ENCODE data around the gene DISP2.

DISP2 gene, protein sequence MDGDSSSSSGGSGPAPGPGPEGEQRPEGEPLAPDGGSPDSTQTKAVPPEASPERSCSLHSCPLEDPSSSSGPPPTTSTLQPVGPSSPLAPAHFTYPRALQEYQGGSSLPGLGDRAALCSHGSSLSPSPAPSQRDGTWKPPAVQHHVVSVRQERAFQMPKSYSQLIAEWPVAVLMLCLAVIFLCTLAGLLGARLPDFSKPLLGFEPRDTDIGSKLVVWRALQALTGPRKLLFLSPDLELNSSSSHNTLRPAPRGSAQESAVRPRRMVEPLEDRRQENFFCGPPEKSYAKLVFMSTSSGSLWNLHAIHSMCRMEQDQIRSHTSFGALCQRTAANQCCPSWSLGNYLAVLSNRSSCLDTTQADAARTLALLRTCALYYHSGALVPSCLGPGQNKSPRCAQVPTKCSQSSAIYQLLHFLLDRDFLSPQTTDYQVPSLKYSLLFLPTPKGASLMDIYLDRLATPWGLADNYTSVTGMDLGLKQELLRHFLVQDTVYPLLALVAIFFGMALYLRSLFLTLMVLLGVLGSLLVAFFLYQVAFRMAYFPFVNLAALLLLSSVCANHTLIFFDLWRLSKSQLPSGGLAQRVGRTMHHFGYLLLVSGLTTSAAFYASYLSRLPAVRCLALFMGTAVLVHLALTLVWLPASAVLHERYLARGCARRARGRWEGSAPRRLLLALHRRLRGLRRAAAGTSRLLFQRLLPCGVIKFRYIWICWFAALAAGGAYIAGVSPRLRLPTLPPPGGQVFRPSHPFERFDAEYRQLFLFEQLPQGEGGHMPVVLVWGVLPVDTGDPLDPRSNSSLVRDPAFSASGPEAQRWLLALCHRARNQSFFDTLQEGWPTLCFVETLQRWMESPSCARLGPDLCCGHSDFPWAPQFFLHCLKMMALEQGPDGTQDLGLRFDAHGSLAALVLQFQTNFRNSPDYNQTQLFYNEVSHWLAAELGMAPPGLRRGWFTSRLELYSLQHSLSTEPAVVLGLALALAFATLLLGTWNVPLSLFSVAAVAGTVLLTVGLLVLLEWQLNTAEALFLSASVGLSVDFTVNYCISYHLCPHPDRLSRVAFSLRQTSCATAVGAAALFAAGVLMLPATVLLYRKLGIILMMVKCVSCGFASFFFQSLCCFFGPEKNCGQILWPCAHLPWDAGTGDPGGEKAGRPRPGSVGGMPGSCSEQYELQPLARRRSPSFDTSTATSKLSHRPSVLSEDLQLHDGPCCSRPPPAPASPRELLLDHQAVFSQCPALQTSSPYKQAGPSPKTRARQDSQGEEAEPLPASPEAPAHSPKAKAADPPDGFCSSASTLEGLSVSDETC (N-terminal part only)

DNA sequence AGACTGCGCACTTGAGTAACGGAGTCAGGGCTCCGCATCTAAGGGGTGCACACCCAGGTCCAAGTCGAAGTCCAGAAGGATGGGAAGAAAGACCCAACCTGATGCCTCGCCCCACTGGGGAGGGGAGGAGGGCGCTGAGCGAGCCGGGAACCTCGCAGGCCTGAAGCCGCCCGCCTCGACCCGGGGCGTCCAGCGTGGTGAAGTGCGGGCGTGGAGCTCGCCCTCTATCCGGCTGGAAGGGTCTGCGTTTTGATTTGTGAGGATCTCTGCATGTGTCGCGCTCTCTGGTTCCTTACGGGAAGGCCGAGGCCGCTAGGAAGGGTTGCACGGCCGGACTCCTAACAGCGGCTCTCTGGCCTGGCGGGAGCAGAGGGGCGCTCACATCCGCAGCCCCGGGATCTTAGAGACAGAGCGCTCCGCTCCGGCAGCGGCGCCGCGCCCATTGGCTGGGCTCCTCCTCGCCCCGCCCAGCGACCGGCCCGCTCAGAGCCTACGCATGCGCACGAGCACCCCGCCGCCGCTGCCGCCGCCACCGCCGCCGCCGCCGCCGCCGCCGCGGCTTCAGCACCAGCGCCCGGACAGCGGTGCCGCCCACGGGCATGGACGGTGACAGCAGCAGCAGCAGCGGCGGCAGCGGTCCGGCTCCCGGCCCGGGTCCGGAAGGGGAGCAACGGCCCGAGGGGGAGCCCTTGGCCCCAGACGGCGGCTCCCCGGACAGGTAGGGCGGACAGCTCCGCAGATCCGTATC lies at the start of gene DISP2:
Gene DISP2, plus strand, starts transcription at position 497 of the 748 bp plus-strand sequence. Its CDS starts 103 bp downstream, at position 600.
- DNase-seq (ENCODE audit: low read depth in 2 of 2), result peak; percentile 79 to 81

DNA sequence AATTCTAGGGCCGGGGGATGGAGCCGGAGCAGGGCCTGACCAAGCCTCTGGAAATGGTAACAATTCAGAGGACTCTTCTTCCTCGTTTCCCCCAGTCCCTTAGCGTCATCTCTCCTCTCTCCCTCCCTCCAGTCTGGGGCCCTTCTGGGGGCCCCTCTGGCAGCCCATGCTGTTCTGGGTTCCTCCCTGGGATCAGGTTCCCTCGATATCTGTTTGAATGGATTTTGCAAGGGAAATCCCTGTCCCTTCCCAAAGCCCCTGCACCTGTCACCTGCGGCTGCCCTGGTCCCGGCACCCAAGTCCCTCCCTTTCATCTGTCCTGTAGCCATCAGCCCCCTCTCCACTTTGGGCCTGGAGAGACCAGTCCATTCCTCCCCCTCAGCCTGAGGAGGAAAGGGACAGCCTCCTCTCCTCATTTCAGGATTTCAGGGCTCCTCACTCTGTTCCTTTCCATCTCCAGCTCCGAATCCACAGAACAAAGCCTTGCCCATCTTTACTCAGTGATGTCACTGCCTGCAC lies 48.6 kb upstream of the DISP2 start:
- no peak for DNase-seq (ENCODE audit: low read depth in 2 of 2)

DNA sequence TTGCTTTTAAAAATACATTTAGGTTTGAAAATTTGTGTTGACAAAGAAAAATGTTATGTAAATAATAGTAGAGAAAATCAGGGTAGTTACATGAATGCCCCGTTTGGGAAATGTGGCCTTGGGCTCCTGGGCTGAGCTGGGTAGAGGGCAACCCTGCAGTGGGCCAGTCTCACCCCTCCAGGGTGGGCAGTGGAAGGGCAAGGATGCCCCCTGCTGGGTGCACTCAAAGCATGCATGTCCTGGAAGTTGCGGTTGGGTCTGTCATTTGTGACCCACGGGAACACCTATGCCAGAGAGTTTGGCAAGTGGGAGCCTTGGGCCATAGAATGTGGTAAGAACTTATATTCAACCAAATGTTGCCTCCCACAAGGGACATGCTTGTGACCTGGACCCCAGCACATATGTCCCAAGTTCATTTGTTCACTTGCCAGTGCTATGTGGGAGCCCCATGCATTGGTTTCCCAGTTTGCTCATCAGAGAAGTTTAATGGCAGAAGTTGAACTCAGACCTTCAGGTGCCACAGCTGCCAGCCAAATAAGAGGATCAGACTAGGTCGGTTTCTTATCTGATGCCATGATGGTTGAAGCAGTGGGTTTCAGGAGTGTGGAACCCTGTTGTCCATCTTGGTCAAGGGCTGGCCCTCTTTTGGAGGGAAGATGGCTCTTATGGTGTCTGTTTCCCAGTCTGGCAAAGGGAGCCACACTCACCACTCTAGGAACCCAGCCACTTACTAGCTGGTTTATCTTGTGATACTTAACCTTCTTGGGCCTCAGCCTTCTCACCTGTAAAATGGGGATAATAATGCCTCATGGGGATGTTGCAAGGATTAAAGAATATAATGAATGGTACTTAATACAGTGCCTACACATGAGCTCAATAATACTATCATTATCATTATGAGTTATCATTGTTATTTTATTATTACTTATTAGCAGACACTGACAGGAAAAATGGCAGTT lies 47.7 kb upstream of the DISP2 start:
- DNase-seq (ENCODE audit: low read depth in 2 of 2), result peak in 1 of 2 donors; percentile 50

DNA sequence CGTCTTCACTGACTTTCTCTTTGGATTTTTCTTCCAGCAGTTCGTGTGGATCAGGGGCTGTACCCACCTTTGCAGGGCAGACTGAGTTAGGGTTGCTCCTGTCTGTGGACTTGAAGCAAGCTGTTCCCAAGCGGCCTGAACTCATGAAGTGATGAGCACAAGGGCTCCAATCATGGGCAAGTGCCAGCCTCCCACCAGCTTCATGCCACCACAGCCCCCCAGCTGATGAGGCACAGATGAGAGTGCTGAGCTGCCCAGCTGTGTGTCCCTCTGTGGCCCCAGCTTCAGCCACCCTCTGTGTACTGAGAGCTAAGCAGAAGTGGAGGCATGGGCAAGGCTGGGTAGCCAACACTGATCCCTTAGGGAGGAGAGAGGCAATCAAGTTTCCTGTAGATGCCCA lies 47.0 kb upstream of the DISP2 start:
- DNase-seq (ENCODE audit: low read depth in 2 of 2), result no peak

DNA sequence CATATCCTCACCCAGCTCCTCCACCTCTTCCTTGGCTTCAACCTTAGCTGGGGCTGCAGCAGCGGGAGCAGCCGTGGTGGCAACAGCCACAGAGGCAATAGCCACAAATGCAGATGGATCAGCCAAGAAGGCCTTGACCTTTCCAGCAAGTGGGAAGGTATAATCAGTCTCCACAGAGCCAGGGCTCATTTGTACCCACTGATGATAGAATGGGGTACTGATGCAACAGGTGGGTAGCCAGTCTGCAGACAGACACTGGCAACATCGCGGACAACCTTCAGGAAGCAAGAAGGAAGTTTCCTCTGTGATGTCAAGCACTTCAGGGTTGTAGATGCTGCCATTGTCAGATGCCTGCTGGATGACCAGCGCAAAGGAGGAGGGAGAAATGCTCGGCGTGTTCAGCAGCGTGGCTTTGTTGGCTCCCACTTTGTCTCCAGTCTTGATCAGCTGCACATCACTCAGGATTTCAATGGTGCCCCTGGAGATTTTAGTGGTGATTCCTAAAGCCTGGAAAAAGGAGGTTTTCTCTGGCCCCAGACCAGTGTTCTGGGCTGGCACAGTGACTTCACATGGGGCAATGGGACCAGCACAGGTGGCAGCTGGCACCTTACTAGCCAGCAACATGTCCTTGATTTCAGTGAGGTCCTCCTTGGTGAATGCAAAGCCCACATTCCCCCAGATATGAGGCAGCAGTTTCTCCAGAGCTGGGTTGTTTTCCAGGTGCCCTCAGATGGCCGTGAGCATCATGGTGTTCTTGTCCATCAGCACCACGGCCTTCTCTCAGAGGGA lies 45.5 kb upstream of the DISP2 start:
- no peak for DNase-seq (ENCODE audit: low read depth in 2 of 2)

DNA sequence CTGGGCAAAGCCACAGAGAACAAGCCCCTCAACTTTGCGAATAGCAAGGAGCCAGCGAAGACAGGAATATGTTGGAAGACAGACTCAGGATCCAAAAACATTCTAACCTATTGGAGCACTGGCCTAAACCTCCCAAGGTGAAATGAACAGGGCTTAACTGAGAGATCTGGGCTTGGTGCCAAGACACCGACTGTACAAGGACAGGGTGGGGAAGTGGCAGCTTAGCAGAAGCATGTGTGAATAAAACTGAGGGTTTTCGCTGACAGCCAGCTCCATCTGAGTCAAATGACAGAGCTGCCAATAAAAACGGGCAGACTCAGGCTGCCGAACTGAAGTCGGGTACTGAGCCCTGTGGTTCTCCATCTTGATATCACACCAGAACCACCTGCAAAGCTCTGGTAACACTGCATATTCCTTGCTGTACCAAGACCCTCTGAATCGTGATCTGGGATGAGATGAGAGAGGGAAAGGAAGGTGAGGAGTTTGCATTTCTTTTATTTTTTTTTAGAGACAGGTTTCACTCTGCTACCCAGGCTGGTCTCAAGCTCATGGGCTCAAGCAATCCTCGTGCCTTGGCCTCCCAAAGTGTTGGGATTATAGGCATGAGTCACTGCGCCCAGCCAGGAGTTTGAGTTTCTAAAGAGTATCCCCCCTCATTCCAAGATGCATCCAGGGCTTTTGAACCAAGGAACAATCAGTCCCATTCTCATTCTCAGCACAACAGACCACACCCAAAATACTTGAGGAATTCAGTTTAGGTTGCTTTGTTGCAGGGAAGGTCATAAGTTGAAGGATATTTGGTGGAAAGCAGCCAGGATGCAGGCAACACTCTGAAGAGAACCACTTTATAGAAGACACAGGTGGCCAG lies 44.3 kb upstream of the DISP2 start:
- DNase-seq (ENCODE audit: low read depth in 2 of 2), result no peak

DNA sequence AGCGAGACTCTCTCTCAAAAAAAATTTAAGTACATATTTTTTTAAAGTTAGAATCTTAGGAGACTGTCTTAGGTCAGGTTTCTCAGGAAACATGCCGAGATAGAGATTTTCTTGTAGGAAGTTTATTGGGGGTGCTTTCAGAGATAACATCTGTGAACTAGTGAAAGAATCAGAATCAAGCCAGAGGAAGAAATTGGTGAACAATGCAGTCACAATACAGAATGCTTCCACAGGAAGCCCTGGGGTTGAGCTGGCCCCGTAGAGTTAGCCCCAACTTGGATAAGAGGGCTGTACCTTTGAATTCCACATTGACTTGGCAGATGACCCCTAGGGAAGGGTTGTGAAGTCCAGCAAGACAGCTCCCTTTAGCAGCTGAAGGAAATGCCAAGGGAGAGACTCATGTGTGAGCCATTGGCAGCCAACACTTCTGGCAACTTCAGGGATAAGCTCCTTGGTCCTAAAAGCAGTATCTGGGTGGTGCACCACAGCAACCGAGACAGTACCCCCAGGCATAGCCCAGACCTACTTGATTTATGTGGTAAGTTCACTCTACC lies 43.2 kb upstream of the DISP2 start:
- DNase-seq (ENCODE audit: low read depth in 2 of 2), result no peak

DNA sequence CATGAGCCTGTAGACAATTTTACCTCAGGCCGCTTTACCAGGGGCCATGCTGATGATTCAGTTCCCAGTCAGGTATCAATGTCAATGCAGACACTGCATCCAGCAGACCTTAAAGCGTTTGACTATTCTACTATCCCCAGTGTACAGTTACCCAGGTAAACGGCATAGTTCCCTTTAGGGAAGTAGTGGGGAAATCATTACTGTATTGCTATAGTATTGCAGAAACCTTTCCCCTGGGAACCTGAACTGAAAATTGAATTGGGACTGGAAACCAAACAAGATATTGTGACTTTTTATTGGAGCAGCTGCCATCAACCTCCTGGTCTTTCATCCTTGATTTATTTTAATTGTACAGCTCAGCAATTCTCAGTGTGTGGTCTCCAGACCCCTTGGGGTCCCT lies 41.1 kb upstream of the DISP2 start:
- no peak for DNase-seq (ENCODE audit: low read depth in 2 of 2)

DNA sequence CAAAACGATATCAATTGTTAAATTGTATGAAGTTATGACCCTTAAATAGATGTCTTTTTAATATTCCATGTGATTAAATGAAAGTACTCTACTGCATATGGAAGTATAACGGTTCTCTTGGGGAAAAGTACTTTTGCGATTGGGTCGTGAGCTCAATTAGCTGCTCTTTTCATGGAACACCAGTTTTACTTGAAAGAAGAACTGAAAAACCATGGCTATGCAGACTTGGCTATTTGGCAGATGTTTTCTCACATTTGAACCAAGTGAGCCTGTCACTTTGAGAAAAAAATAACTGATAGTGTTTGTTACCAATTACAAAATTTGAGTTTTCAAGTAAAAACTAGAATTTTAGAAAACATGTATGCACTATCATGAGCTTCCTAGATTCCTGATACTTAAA lies 40.4 kb upstream of the DISP2 start:
- DNase-seq (ENCODE audit: low read depth in 2 of 2), result no peak

DNA sequence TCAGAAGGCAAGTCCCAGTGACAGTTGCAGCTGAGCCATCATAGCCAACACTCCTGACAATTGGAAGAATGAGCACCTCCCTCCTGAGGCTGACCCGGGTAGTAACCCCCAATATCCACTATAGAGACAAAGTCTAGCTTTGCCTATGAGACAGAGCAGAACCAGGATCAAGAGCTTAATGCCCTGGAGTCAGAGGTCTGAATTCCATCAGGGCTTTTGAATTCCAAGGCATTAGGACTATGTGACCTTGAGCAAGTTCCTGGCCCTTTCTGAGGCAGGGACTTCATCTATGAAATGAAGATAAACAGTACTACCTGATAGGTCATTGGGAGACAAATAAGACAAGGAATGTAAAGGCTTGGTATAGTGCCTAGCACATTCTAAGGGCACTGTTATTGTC lies 37.6 kb upstream of the DISP2 start:
- no peak for DNase-seq (ENCODE audit: low read depth in 2 of 2)

DNA sequence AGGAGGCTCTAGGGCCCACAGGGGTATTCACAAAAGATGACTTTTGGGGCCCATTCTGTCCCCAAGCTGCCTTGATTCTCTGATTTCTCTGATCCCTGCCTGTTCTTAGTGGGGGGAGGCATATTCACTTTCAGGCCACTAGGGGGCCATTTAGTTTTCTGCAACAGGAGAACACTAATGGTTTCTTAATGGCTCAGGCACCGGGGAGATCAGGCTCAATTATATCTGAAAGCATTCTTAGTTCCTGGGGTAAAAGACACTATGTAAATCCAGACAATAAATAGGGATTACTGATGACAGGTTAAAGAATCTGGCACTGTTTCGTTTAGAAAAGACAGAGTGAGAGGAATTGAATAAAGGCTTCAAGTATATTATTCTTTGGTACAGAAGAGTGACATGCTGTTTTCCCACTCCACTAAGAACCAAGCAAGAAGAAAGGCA lies 37.1 kb upstream of the DISP2 start:
- peak in 1 of 2 donors; percentile 47 for DNase-seq (ENCODE audit: low read depth in 2 of 2)

DNA sequence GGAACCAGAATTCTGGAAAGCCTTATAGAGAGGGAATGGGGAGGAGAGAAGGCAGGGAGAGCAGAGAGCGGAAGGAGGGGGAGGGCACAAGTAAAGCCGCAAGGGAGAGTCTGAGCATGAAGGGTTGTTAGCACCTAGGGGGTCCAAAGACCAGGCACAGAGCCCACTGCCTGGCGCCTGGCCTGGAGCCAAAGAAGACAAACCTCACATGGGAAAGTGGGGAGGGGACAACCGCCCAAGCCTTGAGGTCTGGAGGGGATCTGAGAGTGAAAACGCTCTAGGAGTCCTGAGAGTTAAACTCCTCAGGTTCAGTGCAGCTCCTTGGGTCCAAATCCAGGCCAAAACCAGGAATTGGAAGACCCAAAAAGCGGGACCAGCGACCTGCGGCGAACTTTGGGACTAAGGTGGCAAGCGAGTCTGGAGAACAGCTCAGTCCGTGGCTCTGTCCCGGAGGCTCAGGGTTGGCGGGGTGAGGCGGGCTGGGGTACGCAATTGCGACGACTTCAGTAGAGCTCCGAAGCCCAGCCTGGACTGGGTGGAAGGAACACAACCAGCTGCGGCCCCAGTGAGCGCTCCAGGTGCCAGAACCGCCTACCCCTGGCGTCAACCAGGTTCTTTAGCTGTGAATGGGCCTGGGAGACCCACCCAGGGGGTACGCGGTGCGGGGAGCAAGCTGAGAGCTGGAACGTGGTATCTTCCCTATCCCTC lies 35.3 kb upstream of the DISP2 start:
- no peak for DNase-seq (ENCODE audit: low read depth in 2 of 2)

DNA sequence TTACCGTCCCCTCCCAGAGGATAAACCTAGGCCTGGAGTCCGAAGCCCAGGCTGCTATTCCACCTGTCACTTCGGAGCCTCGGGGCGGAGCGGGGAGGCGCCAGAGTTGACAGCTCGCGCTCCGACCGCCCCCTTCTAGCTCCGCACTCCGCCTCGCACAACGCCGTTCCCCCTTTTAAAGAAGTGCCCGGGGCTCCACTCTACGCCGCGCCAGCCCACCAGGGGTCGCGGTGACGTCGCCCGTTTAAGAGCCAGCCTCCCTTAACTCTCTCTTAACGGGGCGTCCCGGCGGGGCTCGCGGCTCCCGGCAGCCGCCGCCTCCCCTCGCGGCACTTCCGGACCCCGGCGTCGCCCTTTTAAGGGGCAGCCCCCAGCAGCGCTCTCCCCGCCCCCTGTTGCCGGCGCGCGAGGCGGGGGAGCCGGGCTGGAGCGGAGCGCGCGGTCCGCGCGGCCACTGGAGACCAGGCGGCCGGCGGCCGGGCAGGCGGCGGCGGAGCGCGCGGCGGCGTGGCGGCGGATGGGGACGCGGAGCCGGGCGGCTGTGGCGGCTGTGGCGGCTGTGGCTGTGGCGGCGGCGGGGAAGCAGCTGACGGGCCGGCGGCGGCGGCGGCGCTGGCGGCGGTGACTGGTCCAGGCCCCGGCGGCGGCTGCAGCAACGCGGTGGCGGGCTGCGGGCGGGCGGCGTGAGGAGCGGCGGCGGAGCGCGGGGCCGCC lies 34.6 kb upstream of the DISP2 start, which contains the start of gene INAFM2:
Gene INAFM2, plus strand, starts transcription at position 454 of the 714 bp plus-strand sequence. CDS start 364 bp downstream, outside the sequence.
- DNase-seq (ENCODE audit: low read depth in 2 of 2), result peak; percentile 79 to 86

DNA sequence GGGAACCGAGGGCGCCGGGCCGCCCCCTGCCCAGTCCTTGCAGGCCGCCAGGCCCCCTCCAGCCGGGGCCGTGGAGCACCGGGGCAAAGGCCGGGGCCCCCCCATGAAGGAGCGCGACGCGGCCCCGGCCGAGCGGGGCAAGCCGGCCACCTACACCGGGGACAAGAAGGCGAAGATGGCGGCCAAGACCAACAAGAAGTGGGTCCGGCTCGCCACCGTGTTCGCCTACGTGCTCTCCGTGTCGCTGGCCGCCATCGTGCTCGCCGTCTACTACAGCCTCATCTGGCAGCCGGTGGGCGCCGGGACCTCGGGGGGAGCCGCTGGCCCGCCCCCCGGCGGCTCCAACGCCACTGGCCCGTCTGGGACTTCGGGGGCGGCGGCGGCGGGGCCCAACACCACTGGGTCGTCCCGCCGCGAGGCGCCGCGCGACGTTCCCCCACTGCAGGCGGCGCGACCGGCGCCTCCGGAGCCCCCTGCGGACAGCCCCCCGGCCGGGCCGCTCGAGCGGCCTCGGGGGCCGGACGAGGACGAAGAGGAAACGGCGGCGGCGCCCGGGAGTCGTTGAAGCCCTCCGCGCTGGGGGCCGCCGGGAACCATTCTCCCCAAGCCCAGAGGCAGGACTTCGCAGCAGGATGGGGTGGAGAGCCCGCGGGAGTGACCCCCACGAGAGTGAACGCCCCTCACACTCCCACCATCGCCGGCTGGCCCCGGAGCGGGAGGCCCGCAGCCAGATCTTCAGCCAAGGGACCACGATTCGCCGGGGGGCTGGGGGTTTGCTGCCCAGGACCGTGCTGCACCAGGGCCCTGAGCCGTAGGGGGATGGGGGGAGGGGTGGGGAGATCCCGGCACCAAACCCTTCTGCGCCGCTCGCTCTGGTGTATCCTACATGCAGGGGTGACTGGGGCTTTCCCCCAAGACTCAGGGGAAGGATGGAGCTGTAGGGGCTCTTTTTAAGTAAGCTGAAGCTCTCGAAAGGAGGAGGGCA lies 33.8 kb upstream of the DISP2 start:
- no peak for DNase-seq (ENCODE audit: low read depth in 2 of 2)

DNA sequence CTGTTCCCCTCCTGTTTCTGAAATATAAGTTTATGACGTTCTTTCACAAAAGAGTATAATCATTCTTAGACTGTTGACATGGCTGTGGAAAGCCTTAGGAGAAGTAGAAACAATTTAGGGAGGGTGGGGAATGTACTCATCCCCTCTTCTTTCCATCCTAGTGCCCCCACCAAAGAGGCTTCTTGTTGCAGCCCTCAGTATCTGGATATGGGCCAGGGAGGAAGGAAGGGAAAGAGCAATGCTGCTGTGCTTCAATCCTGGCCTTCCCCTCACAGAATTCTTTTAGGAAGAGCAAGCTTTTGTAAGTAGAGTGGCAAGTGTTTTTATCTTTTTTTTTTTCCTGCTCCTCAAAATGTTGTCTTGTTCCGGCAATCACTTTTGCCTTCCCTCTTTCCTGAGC lies 32.8 kb upstream of the DISP2 start:
- DNase-seq (ENCODE audit: low read depth in 2 of 2), result no peak
